ENCODE results near the gene SESN1.

GRCh38 chr6:108942556-108943492, 151.8 kb downstream of the SESN1 start:
- TF ChIP-seq CTCF (IDR thresholded peaks at IDR 0.05) = no peak
- no peak for TF ChIP-seq POLR2A (IDR thresholded peaks at IDR 0.05)

Data from Peyer's patch (tissue), 4 donors.